Activated CD4-positive, alpha-beta T cell treated with anti-CD3 and anti-CD28 coated beads for 36 hours (primary cell): ENCODE measurements around the gene BAD. TPM values are rescaled to one million over a fixed set of nuclear protein-coding genes. Genes with fewer than 3 reads are reported as not detected.
"Not testable (repeated sequence)": the region's sequence is repeated elsewhere in the genome, so short reads cannot be mapped to it uniquely, and the experiment has no call there.

ENCODE experiments used
- ATAC-seq: fragments of 200-7000 bp; cut with Tn5 transposase; one replicate; pipeline ENCODE4 v1.10.0; 2021; ENCODE audit warnings: mild to moderate bottlenecking, moderate library complexity
- CTCF ChIA-PET: fragments of 350-600 bp; sonication (Branson Sonifier 250); formaldehyde crosslinking; loops from one replicate; lab custom pipeline; 2021; ENCODE audit warnings: antibody characterized with exemption; lab: Charles Lee
- POLR2A ChIA-PET: fragments of 350-600 bp; sonication (Branson Sonifier 250); formaldehyde crosslinking; loops from one replicate; lab custom pipeline; 2021; ENCODE audit warnings: antibody characterized with exemption, inconsistent platforms; lab: Charles Lee
- DNase-seq: peaks from one replicate; pipeline ENCODE4 v3.0.0-alpha.2; 2020
- H3K27ac Mint-ChIP-seq: one replicate; pipeline ENCODE4 v1.8.0; 2021; ENCODE audit warnings: mixed read lengths
- H3K27me3 Mint-ChIP-seq: one replicate; pipeline ENCODE4 v1.8.0; 2021; ENCODE audit warnings: mixed read lengths
- H3K36me3 Mint-ChIP-seq: one replicate; pipeline ENCODE4 v1.8.0; 2021; ENCODE audit warnings: low read depth, mixed read lengths
- H3K4me1 Mint-ChIP-seq: one replicate; pipeline ENCODE4 v1.8.0; 2021; ENCODE audit warnings: mixed read lengths
- H3K4me3 Mint-ChIP-seq: one replicate; pipeline ENCODE4 v1.8.0; 2021; ENCODE audit warnings: mild to moderate bottlenecking, moderate library complexity, mixed read lengths
- H3K9me3 Mint-ChIP-seq: one replicate; pipeline ENCODE4 v1.8.0; 2021; ENCODE audit warnings: low read depth, mixed read lengths
- intact Hi-C, 2 experiments: fragments of 100-400 bp; cut with DNase I in 1 of 2; cut with micrococcal nuclease in 1 of 2; formaldehyde crosslinking; loops; one replicate each; pipeline versions ENCODE4 v1.14.2 to v1.15.1; 2022 to 2024; cut with DNase I, micrococcal nuclease
- total RNA-seq, 2 experiments: library from RNA; stranded (reverse); gene quantifications; one replicate each; pipeline ENCODE4 v1.2.3, GENCODE V29; 2021

Gene BAD
- total RNA-seq, 2 experiments from 2014 or later: 21.3 to 22.9 TPM

- H3K4me1 Mint-ChIP-seq: peaks cover 22% of the 10 kb centered on the region
- H3K9me3 Mint-ChIP-seq: no peaks in the 10 kb centered on the region
Observed at GRCh38 chr11:64248578-64248977, 35.9 kb downstream of the BAD start.

GRCh38 chr11:64247729-64248531 is 36.5 kb downstream of the BAD start:
- POLR2A ChIA-PET: no interaction called here

More at GRCh38 chr11:64248578-64248977, 35.9 kb downstream of the BAD start:
- intact Hi-C loops: loop anchor here in 1 of 2 experiments (10.0 kb wide), 2 partner anchors 866 to 1644 kb away; partner anchors contain the start of genes MTA2, TM7SF2 and ZNHIT2
- ChIA-PET CTCF (interaction anchor here (0.6 to 3.0 kb wide), 5 partner anchors 20 to 56 kb away, joined by 3 to 20 read pairs (median 3); partner anchors contain the start of gene FERMT3), POLR2A (no interaction called here)
- Mint-ChIP-seq H3K36me3 (peaks cover 13% of the 10 kb centered on the region), H3K4me3 (no peak overlapping the region), H3K27me3 (no peaks in the 10 kb centered on the region), H3K27ac (no peak overlapping the region)
- DNase-seq (no peak), ATAC-seq (no peak)

GRCh38 chr11:64246871-64247728 is 37.4 kb downstream of the BAD start, which contains the start of gene PPP1R14B:
Gene PPP1R14B (minus strand): TSS chr11:64246943. CDS start chr11:64246673, 270 bp downstream.
- Mint-ChIP-seq H3K9me3 (no peaks in the 10 kb centered on the region), H3K27me3 (no peaks in the 10 kb centered on the region), H3K4me1 (peaks cover 34% of the 10 kb centered on the region), H3K36me3 (peaks cover 18% of the 10 kb centered on the region), H3K4me3 (peak within 1 kb of the TSS; percentile 94), H3K27ac (peak within 1 kb of the TSS; percentile 92)
- ChIA-PET POLR2A (interaction anchor here (0.9 to 3.0 kb wide), 3 partner anchors 25 to 71 kb away, joined by 3 to 9 read pairs (median 5); partner anchors contain the start of genes PRDX5 and STIP1), CTCF (interaction anchor here (1.1 to 2.4 kb wide), 3 partner anchors 41 to 109 kb away, joined by 3 to 8 read pairs (median 7); partner anchors contain the start of gene FERMT3)
- DNase-seq (peak; percentile 89), ATAC-seq (peak; percentile 54)
- intact Hi-C loops: loop anchor here in 1 of 2 experiments (1.0 to 10.0 kb wide), 9 partner anchors 21 to 1642 kb away; partner anchors contain the start of genes BAD, ESRRA, MTA2 and NUDT22

More at GRCh38 chr11:64247729-64248531, 36.5 kb downstream of the BAD start:
- ATAC-seq (no peak), DNase-seq (no peak)
- Mint-ChIP-seq H3K27ac (no peak overlapping the region), H3K4me3 (peak overlapping the region; percentile 79), H3K27me3 (no peaks in the 10 kb centered on the region), H3K36me3 (peaks cover 18% of the 10 kb centered on the region), H3K9me3 (no peaks in the 10 kb centered on the region), H3K4me1 (peaks cover 29% of the 10 kb centered on the region)
- intact Hi-C loops: loop anchor here in 1 of 2 experiments (1.0 to 10.0 kb wide), 3 partner anchors 41 to 1643 kb away; partner anchors contain the start of genes MTA2, TM7SF2 and ZNHIT2
- CTCF ChIA-PET: interaction anchor here (0.8 to 3.0 kb wide), 3 partner anchors 20 to 56 kb away, joined by 3 to 20 read pairs (median 7); partner anchors contain the start of gene FERMT3

GRCh38 chr11:64246621-64246870 is 37.9 kb downstream of the BAD start:
- DNase-seq: not testable (repeated sequence)

GRCh38 chr11:64245797-64246620 is 38.5 kb downstream of the BAD start:
- Mint-ChIP-seq H3K4me1 (peaks cover 30% of the 10 kb centered on the region), H3K4me3 (peak overlapping the region; percentile 94), H3K27ac (peak overlapping the region; percentile 92), H3K9me3 (no peaks in the 10 kb centered on the region), H3K27me3 (no peaks in the 10 kb centered on the region), H3K36me3 (peaks cover 18% of the 10 kb centered on the region)
- intact Hi-C loops: loop anchor here (1.0 to 10.0 kb wide), 8 partner anchors 20 to 1641 kb away; partner anchors contain the start of genes ESRRA (in 2 of the 2), BAD (in 1 of the 2), MTA2 (in 1 of the 2) and NUDT22 (in 1 of the 2)
- ATAC-seq (peak; percentile 17), DNase-seq (peak; percentile 91)
- ChIA-PET CTCF (interaction anchor here (0.6 to 1.7 kb wide), 7 partner anchors 9 to 110 kb away, joined by 3 to 12 read pairs (median 5); partner anchors contain the start of gene CATSPERZ), POLR2A (interaction anchor here (0.7 to 3.0 kb wide), 7 partner anchors 24 to 72 kb away, joined by 3 to 9 read pairs (median 4); partner anchors contain the start of genes FERMT3, PRDX5 and STIP1)

More at GRCh38 chr11:64246621-64246870, 37.9 kb downstream of the BAD start:
- peak; percentile 7 for ATAC-seq
- intact Hi-C loops: loop anchor here in 1 of 2 experiments (1.0 to 10.0 kb wide), 8 partner anchors 20 to 1642 kb away; partner anchors contain the start of genes BAD, ESRRA, MTA2 and NUDT22
- not testable (repeated sequence) for H3K27ac Mint-ChIP-seq, H3K9me3 Mint-ChIP-seq, H3K27me3 Mint-ChIP-seq
- Mint-ChIP-seq H3K36me3 (peaks cover 18% of the 10 kb centered on the region), H3K4me3 (peak overlapping the region; percentile 79), H3K4me1 (peaks cover 30% of the 10 kb centered on the region)
- ChIA-PET CTCF (interaction anchor here (1.1 to 1.7 kb wide), 3 partner anchors 10 to 109 kb away, joined by 3 to 8 read pairs (median 5); no protein-coding TSS in a partner anchor), POLR2A (interaction anchor here (0.9 to 3.0 kb wide), 3 partner anchors 25 to 71 kb away, joined by 3 to 9 read pairs (median 5); partner anchors contain the start of genes PRDX5 and STIP1)

GRCh38 chr11:64245401-64245796 is 39.1 kb downstream of the BAD start:
- Mint-ChIP-seq H3K9me3 (no peaks in the 10 kb centered on the region), H3K36me3 (peaks cover 20% of the 10 kb centered on the region), H3K4me3 (peak overlapping the region; percentile 94), H3K27ac (peak overlapping the region; percentile 92), H3K4me1 (peaks cover 28% of the 10 kb centered on the region), H3K27me3 (no peaks in the 10 kb centered on the region)
- intact Hi-C loops: loop anchor here (1.0 to 10.0 kb wide), 3 partner anchors 60 to 1641 kb away; partner anchors contain the start of genes ESRRA (in 1 of the 2), MTA2 (in 1 of the 2), TM7SF2 (in 1 of the 2) and ZNHIT2 (in 1 of the 2)
- ATAC-seq (no peak), DNase-seq (peak; percentile 54)
- ChIA-PET CTCF (interaction anchor here (0.6 to 1.7 kb wide), 6 partner anchors 9 to 1327 kb away, joined by 3 to 12 read pairs (median 4); no protein-coding TSS in a partner anchor), POLR2A (interaction anchor here (0.9 to 3.0 kb wide), 4 partner anchors 25 to 58 kb away, joined by 3 to 9 read pairs (median 4); partner anchors contain the start of gene FERMT3)

GRCh38 chr11:64244966-64245365 is 39.5 kb downstream of the BAD start:
- Mint-ChIP-seq H3K4me1 (peaks cover 30% of the 10 kb centered on the region), H3K27me3 (no peaks in the 10 kb centered on the region), H3K27ac (no peak overlapping the region), H3K4me3 (peak overlapping the region; percentile 94), H3K9me3 (no peaks in the 10 kb centered on the region), H3K36me3 (peaks cover 23% of the 10 kb centered on the region)
- DNase-seq (no peak), ATAC-seq (no peak)
- intact Hi-C loops: loop anchor here (1.0 to 10.0 kb wide), 4 partner anchors 38 to 1640 kb away; partner anchors contain the start of genes ESRRA (in 1 of the 2), FERMT3 (in 1 of the 2), MTA2 (in 1 of the 2) and TM7SF2 (in 1 of the 2)
- CTCF ChIA-PET: interaction anchor here (0.6 to 1.7 kb wide), 7 partner anchors 8 to 1328 kb away, joined by 3 to 12 read pairs (median 3); no protein-coding TSS in a partner anchor
- POLR2A ChIA-PET: interaction anchor here (0.9 to 3.0 kb wide), 5 partner anchors 25 to 58 kb away, joined by 3 to 9 read pairs (median 3); partner anchors contain the start of gene FERMT3

GRCh38 chr11:64244107-64244506 is 40.4 kb downstream of the BAD start:
- ChIA-PET CTCF (interaction anchor here (0.6 to 1.5 kb wide), 6 partner anchors 27 to 1393 kb away, joined by 3 to 6 read pairs (median 3); no protein-coding TSS in a partner anchor), POLR2A (interaction anchor here (0.5 to 3.0 kb wide), 3 partner anchors 28 to 42 kb away, joined by 3 to 9 read pairs (median 4); no protein-coding TSS in a partner anchor)
- H3K27ac Mint-ChIP-seq: no peak overlapping the region

More at GRCh38 chr11:64244107-64244506, 40.4 kb downstream of the BAD start:
- Mint-ChIP-seq H3K27me3 (no peaks in the 10 kb centered on the region), H3K4me3 (peak overlapping the region; percentile 86), H3K36me3 (peaks cover 26% of the 10 kb centered on the region), H3K4me1 (peaks cover 33% of the 10 kb centered on the region), H3K9me3 (no peaks in the 10 kb centered on the region)
- ATAC-seq (no peak), DNase-seq (no peak)
- intact Hi-C loops: loop anchor here (5.0 to 10.0 kb wide), 3 partner anchors 37 to 1639 kb away; partner anchors contain the start of genes FERMT3 (in 1 of the 2), MTA2 (in 1 of the 2), TM7SF2 (in 1 of the 2) and ZNHIT2 (in 1 of the 2)
